HPDE6-E6E7 (cell line): ENCODE data around the gene MMP20.

Experiments used
- DNase-seq: peaks from one replicate; pipeline ENCODE4 v3.0.0; 2011; ENCODE audit warnings: missing footprints; ENCODE audit errors: extremely low spot score

The MMP20 gene

GRCh38 chr11:102592131-102592530 lies 33.0 kb downstream of the MMP20 start:
- DNase-seq, result no peak

- DNase-seq, result no peak
These were observed 33.9 kb downstream of the MMP20 start for GRCh38 chr11:102591160-102591718.

- DNase-seq, result no peak
These were observed 34.7 kb downstream of the MMP20 start for GRCh38 chr11:102590276-102591049.

GRCh38 chr11:102589047-102589459 lies 36.1 kb downstream of the MMP20 start:
- no peak for DNase-seq

- no peak for DNase-seq
These were observed 37.4 kb downstream of the MMP20 start for GRCh38 chr11:102587722-102588121.

GRCh38 chr11:102583141-102583873 lies 41.8 kb downstream of the MMP20 start:
- DNase-seq, result no peak

- no peak for DNase-seq
These were observed 43.0 kb downstream of the MMP20 start for GRCh38 chr11:102582140-102582539.

GRCh38 chr11:102581066-102581465 lies 44.1 kb downstream of the MMP20 start:
- DNase-seq, result no peak

- no peak for DNase-seq
These were observed 44.8 kb downstream of the MMP20 start for GRCh38 chr11:102580185-102580951.

GRCh38 chr11:102577723-102578122 lies 47.4 kb downstream of the MMP20 start:
- no peak for DNase-seq

- no peak for DNase-seq
These were observed 48.0 kb downstream of the MMP20 start for GRCh38 chr11:102577182-102577581.

- no peak for DNase-seq
These were observed 48.8 kb downstream of the MMP20 start for GRCh38 chr11:102576350-102576749.

GRCh38 chr11:102575012-102575411 lies 50.1 kb downstream of the MMP20 start:
- no peak for DNase-seq

GRCh38 chr11:102573851-102574250 lies 51.3 kb downstream of the MMP20 start:
- no peak for DNase-seq

GRCh38 chr11:102572554-102573220 lies 52.4 kb downstream of the MMP20 start:
- no peak for DNase-seq

- DNase-seq, result no peak
These were observed 56.3 kb downstream of the MMP20 start for GRCh38 chr11:102568851-102569250.

GRCh38 chr11:102566112-102566511 lies 59.0 kb downstream of the MMP20 start:
- DNase-seq, result no peak

GRCh38 chr11:102564110-102564509 lies 61.0 kb downstream of the MMP20 start:
- peak; percentile 88 for DNase-seq

GRCh38 chr11:102561636-102562035 lies 63.5 kb downstream of the MMP20 start:
- no peak for DNase-seq

- no peak for DNase-seq
These were observed 64.5 kb downstream of the MMP20 start for GRCh38 chr11:102560555-102561011.

- no peak for DNase-seq
These were observed 65.3 kb downstream of the MMP20 start for GRCh38 chr11:102559839-102560238.
